Gastrocnemius medialis (tissue), 4 donors: ENCODE data around the gene MAN1B1.

Experiments
- POLR2A ChIP-seq, 2 donors: fragments of 450-650 bp; IDR thresholded peaks; one replicate each; pipeline ENCODE4 v1.6.1; 2017; ENCODE audit warnings: antibody characterized with exemption in 2 of 2, mild to moderate bottlenecking in 2 of 2, moderate library complexity in 2 of 2
- TF ChIP-seq, protein P1 (sequence below), 5 experiments: fragments of 450-650 bp in 3 of 5; fragments of 200-600 bp in 2 of 5; sonication (generic) in 2 of 5; IDR thresholded peaks in 4 of 5; conservative IDR thresholded peaks in 1 of 5; 1 replicate in 4 of 5; 2 replicates in 1 of 5; pipeline ENCODE4 v1.5.1; 2016 to 2019; ENCODE audit warnings: antibody characterized with exemption in 5 of 5, mild to moderate bottlenecking in 3 of 5, moderate library complexity in 3 of 5

GRCh38 chr9:137128862-137129455, 42.2 kb downstream of the MAN1B1 start:
- no peak for TF ChIP-seq POLR2A (IDR thresholded peaks at IDR 0.05)
- TF ChIP-seq, protein P1, sequence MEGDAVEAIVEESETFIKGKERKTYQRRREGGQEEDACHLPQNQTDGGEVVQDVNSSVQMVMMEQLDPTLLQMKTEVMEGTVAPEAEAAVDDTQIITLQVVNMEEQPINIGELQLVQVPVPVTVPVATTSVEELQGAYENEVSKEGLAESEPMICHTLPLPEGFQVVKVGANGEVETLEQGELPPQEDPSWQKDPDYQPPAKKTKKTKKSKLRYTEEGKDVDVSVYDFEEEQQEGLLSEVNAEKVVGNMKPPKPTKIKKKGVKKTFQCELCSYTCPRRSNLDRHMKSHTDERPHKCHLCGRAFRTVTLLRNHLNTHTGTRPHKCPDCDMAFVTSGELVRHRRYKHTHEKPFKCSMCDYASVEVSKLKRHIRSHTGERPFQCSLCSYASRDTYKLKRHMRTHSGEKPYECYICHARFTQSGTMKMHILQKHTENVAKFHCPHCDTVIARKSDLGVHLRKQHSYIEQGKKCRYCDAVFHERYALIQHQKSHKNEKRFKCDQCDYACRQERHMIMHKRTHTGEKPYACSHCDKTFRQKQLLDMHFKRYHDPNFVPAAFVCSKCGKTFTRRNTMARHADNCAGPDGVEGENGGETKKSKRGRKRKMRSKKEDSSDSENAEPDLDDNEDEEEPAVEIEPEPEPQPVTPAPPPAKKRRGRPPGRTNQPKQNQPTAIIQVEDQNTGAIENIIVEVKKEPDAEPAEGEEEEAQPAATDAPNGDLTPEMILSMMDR (IDR thresholded peaks at IDR 0.05 in 4 of 5, conservative IDR thresholded peaks at IDR 0.05 in 1 of 5) = no peak
